Endothelial cell of umbilical vein (primary cell): Measurements from ENCODE around the gene DIS3L2. TPM values are rescaled to one million over a fixed set of nuclear protein-coding genes. Genes with fewer than 3 reads are reported as not detected.

Experiments
- BruUV-seq: library from RNA; stranded (reverse); fragments of 400-500 nt; replicated peaks from 2 replicates; lab custom pipeline; 2021; lab: Mats Ljungman, UMichigan
- CTCF ChIA-PET: fragments of 300-600, 350-600 bp; sonication (Branson Sonifier 250); formaldehyde crosslinking; loops from one replicate; lab custom pipeline; 2021; ENCODE audit warnings: antibody characterized with exemption, inconsistent platforms; lab: Charles Lee
- POLR2A ChIA-PET: fragments of 300-600, 350-600 bp; sonication (Branson Sonifier 250); formaldehyde crosslinking; loops from one replicate; lab custom pipeline; 2021; ENCODE audit warnings: antibody characterized with exemption, inconsistent platforms; lab: Charles Lee
- DNase-seq: peaks from one replicate; pipeline ENCODE4 v3.0.0-alpha.2; 2011; ENCODE audit warnings: low read depth, low spot score
- FAIRE-seq: peaks from 2 replicates; lab custom pipeline; 2011; peaks lifted over from hg19 to GRCh38; lab: Jason Lieb, UNC
- H2AFZ ChIP-seq: 2 replicates; pipeline ENCODE4 v1.6.0; 2012; ENCODE audit warnings: low read depth, low read length, control low read depth, inconsistent platforms
- H3K27ac ChIP-seq: 2 replicates; pipeline ENCODE4 v1.5.1; 2011; ENCODE audit warnings: low read depth, mild to moderate bottlenecking, control low read depth, low read length, moderate library complexity; ENCODE audit not compliant: insufficient read depth
- H3K27me3 ChIP-seq, 2 experiments: 2 replicates each; pipeline versions ENCODE4 v1.6.0 to v1.6.1; 2011; ENCODE audit warnings: low read length in 2 of 2, mixed read lengths in 1 of 2; ENCODE audit not compliant: control insufficient read depth in 2 of 2, insufficient read depth in 2 of 2
- H3K36me3 ChIP-seq, 2 experiments: 2 replicates in 1 of 2; 3 replicates in 1 of 2; pipeline ENCODE4 v1.5.1; 2011; ENCODE audit warnings: low read length in 2 of 2, mild to moderate bottlenecking in 1 of 2, moderate library complexity in 1 of 2; ENCODE audit not compliant: control insufficient read depth in 2 of 2, insufficient read depth in 2 of 2; ENCODE audit errors: extremely low read depth in 1 of 2
- H3K4me1 ChIP-seq: 3 replicates; pipeline ENCODE4 v1.5.1; 2011; ENCODE audit warnings: mild to moderate bottlenecking, low read length; ENCODE audit not compliant: control insufficient read depth, insufficient read depth; ENCODE audit errors: extremely low read depth
- H3K4me2 ChIP-seq: 2 replicates; pipeline ENCODE4 v1.6.1; 2011; ENCODE audit warnings: low read length, control low read depth, mixed read lengths; ENCODE audit not compliant: insufficient read depth
- H3K4me3 ChIP-seq, 3 experiments: fragments of 200-600 bp in 1 of 3; sonication (generic), shearing (Covaris generic) in 1 of 3; replicated peaks in 1 of 3; 2 replicates each; pipeline ENCODE4 v1.5.1; 2011 to 2016; ENCODE audit warnings: control low read depth in 3 of 3, low read length in 3 of 3, mild to moderate bottlenecking in 2 of 3, inconsistent platforms in 1 of 3, low read depth in 1 of 3, moderate library complexity in 1 of 3; ENCODE audit not compliant: insufficient read depth in 1 of 3
- H3K79me2 ChIP-seq: 2 replicates; pipeline ENCODE4 v1.6.0; 2012; ENCODE audit warnings: low read length, inconsistent platforms; ENCODE audit not compliant: control insufficient read depth, insufficient read depth
- H3K9ac ChIP-seq: replicated peaks from 2 replicates; pipeline ENCODE3; 2011; ENCODE audit warnings: low read length, control low read depth; ENCODE audit not compliant: insufficient read depth; ENCODE audit errors: extremely low read depth
- H3K9me1 ChIP-seq: replicated peaks from 3 replicates; pipeline ENCODE4 v1.6.0; 2011; ENCODE audit warnings: mild to moderate bottlenecking, low read length; ENCODE audit not compliant: control insufficient read depth, insufficient read depth; ENCODE audit errors: extremely low read depth
- H3K9me3 ChIP-seq: replicated peaks from 2 replicates; pipeline ENCODE4 v1.5.1; 2012; ENCODE audit warnings: low read length, inconsistent platforms; ENCODE audit not compliant: control insufficient read depth, insufficient read depth
- H4K20me1 ChIP-seq: replicated peaks from 2 replicates; pipeline ENCODE3; 2011; ENCODE audit warnings: mild to moderate bottlenecking, low read length; ENCODE audit not compliant: control insufficient read depth, insufficient read depth; ENCODE audit errors: extremely low read depth
- CTCF ChIP-seq, 2 donors: IDR thresholded peaks; 1 replicate in 1 of 2; 2 replicates in 1 of 2; pipeline ENCODE4 v1.5.1; 2011; ENCODE audit warnings: low read length in 2 of 2, mild to moderate bottlenecking in 2 of 2, moderate library complexity in 2 of 2, control low read depth in 1 of 2, inconsistent platforms in 1 of 2, low read depth in 1 of 2; ENCODE audit not compliant: insufficient read depth in 1 of 2; ENCODE audit errors: extremely low read depth in 1 of 2
- FOS ChIP-seq: IDR thresholded peaks from 2 replicates; pipeline ENCODE4 v1.6.1; 2011; ENCODE audit warnings: mild to moderate bottlenecking, low read length, moderate library complexity, borderline replicate concordance; ENCODE audit not compliant: insufficient read depth
- JUN ChIP-seq: IDR thresholded peaks from 2 replicates; pipeline ENCODE4 v1.6.1; 2011; ENCODE audit warnings: borderline replicate concordance, low read depth; ENCODE audit not compliant: insufficient read length, insufficient read depth
- MYC ChIP-seq: IDR thresholded peaks from one replicate; pipeline ENCODE4 v1.6.1; 2011; ENCODE audit warnings: mild to moderate bottlenecking, low read depth, low read length
- dilution Hi-C: fragments of 300-500 bp; cut with MboI; formaldehyde crosslinking; loops from one replicate; pipeline ENCODE4 v1.15.0; 2019; ENCODE audit warnings: low sequenced_read_pairs; ENCODE audit not compliant: extremely low pct_ligation_motif_present
- intact Hi-C: fragments of 100-400 bp; cut with micrococcal nuclease; formaldehyde crosslinking; loops from one replicate; pipeline ENCODE4 v1.10.0; 2022
- polyA plus RNA-seq, 4 experiments: library from polyadenylated mRNA; depleted of rRNA in 3 of 4; stranded (reverse) in 3 of 4; unstranded in 1 of 4; fragments of >200 nt; gene quantifications; 2 replicates each; pipeline versions ENCODE4 v1.2.1 to v1.2.3, GENCODE V29; 2011 to 2012; ENCODE audit warnings: missing spikeins in 1 of 4
- total RNA-seq: library from RNA; stranded (reverse); gene quantifications from 2 replicates; pipeline ENCODE4 v1.2.3, GENCODE V29; 2021

DIS3L2 gene
- total and polyA plus RNA-seq, 2 donors (not counting 3 experiments of a cell fraction or from before 2014, with no cell fraction given) = 14.6 to 31.2 TPM

- no peaks in the 10 kb centered on the region for H3K79me2 ChIP-seq
- no peaks in the 10 kb centered on the region for H3K9me1 ChIP-seq
- intact Hi-C loops = no loop called here
- no peak overlapping the region for H3K4me2 ChIP-seq
- FAIRE-seq = no peak
- ChIA-PET CTCF (interaction anchor here (0.6 kb wide), 1 partner anchor 160 kb away, joined by 4 read pairs; no protein-coding TSS in a partner anchor), POLR2A (no interaction called here)
- no peaks in the 10 kb centered on the region for H3K9me3 ChIP-seq
- no TSS peak for BruUV-seq
- H3K27me3 ChIP-seq = no peaks in the 10 kb centered on the region
- H2AFZ ChIP-seq = no peak overlapping the region
- no peak for DNase-seq
- H3K27ac ChIP-seq = no peak overlapping the region
- H3K4me3 ChIP-seq = no peak overlapping the region
- no peaks in the 10 kb centered on the region for H3K4me1 ChIP-seq
- TF ChIP-seq MYC = no peak
- TF ChIP-seq CTCF (IDR thresholded peaks at IDR 0.05; ENCODE audit: extremely low read depth in 1 of 2, insufficient read depth in 1 of 2, low read depth in 1 of 2, low read length in 2 of 2) = no peak
- H3K36me3 ChIP-seq = no peaks in the 10 kb centered on the region
- no peaks in the 10 kb centered on the region for H4K20me1 ChIP-seq
- dilution Hi-C loops = no loop called here
- H3K9ac ChIP-seq = no peak overlapping the region
Observed at GRCh38 chr2:232225895-232226294, 264.4 kb downstream of the DIS3L2 start.

- Histone ChIP-seq H4K20me1 (no peaks in the 10 kb centered on the region), H3K36me3 (no peaks in the 10 kb centered on the region), H3K27me3 (no peaks in the 10 kb centered on the region), H3K4me1 (no peaks in the 10 kb centered on the region), H3K79me2 (no peaks in the 10 kb centered on the region), H2AFZ (no peak overlapping the region), H3K9ac (no peak overlapping the region), H3K4me3 (no peak overlapping the region), H3K27ac (no peak overlapping the region), H3K9me3 (no peaks in the 10 kb centered on the region), H3K4me2 (no peak overlapping the region), H3K9me1 (no peaks in the 10 kb centered on the region)
- TF ChIP-seq FOS = no peak
- no peak for TF ChIP-seq JUN
- TF ChIP-seq CTCF (IDR thresholded peaks at IDR 0.05; ENCODE audit: extremely low read depth in 1 of 2, insufficient read depth in 1 of 2, low read depth in 1 of 2, low read length in 2 of 2) = no peak
- intact Hi-C loops (no loop called here), dilution Hi-C loops (no loop called here)
- no TSS peak for BruUV-seq
- FAIRE-seq (no peak), DNase-seq (no peak)
- ChIA-PET CTCF (interaction anchor here (2.2 kb wide), 1 partner anchor 303 kb away, joined by 6 read pairs; no protein-coding TSS in a partner anchor), POLR2A (no interaction called here)
Observed at GRCh38 chr2:232228332-232228731, 266.8 kb downstream of the DIS3L2 start.
